ENCODE data around the gene HCAR2. TPM values are rescaled to one million over a fixed set of nuclear protein-coding genes. Genes with fewer than 3 reads are reported as not detected.
A peak's percentile ranks its signal among the peaks of the same experiment; 100 is the strongest.

The HCAR2 gene
- total and polyA plus RNA-seq, 3 donors from 2014 or later, result 0.74 to 2.7 (median 1.3) TPM

GRCh38 chr12:122747224-122748135 lies 44.3 kb upstream of the HCAR2 start:
- intact Hi-C loops (cut with DNase I; ENCODE audit: low total_unique reads), result no loop called here
- no peak overlapping the region for H3K27ac ChIP-seq
- no peak for TF ChIP-seq POLR2A (IDR thresholded peaks at IDR 0.05)
- TF ChIP-seq, protein P1, sequence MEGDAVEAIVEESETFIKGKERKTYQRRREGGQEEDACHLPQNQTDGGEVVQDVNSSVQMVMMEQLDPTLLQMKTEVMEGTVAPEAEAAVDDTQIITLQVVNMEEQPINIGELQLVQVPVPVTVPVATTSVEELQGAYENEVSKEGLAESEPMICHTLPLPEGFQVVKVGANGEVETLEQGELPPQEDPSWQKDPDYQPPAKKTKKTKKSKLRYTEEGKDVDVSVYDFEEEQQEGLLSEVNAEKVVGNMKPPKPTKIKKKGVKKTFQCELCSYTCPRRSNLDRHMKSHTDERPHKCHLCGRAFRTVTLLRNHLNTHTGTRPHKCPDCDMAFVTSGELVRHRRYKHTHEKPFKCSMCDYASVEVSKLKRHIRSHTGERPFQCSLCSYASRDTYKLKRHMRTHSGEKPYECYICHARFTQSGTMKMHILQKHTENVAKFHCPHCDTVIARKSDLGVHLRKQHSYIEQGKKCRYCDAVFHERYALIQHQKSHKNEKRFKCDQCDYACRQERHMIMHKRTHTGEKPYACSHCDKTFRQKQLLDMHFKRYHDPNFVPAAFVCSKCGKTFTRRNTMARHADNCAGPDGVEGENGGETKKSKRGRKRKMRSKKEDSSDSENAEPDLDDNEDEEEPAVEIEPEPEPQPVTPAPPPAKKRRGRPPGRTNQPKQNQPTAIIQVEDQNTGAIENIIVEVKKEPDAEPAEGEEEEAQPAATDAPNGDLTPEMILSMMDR (IDR thresholded peaks at IDR 0.05), result no peak
- DNase-seq, result no peak
- no peaks in the 10 kb centered on the region for H3K36me3 ChIP-seq (ENCODE audit: low read depth, missing control alignments)
- WGBS, 2 donors, result 85 to 87% methylated on average over 9 of the region's 9 CpGs
- H3K4me1 ChIP-seq, result no peaks in the 10 kb centered on the region
- no peaks in the 10 kb centered on the region for H3K27me3 ChIP-seq
- no peaks in the 10 kb centered on the region for H3K9me3 ChIP-seq
- H3K4me3 ChIP-seq, result no peak overlapping the region

- TF ChIP-seq POLR2A (IDR thresholded peaks at IDR 0.05), result no peak
- TF ChIP-seq, protein P1 (IDR thresholded peaks at IDR 0.05), result no peak
- no peaks in the 10 kb centered on the region for H3K36me3 ChIP-seq (ENCODE audit: low read depth, missing control alignments)
- no peak overlapping the region for H3K27ac ChIP-seq
- 88 to 89% methylated on average over 7 of the region's 7 CpGs for WGBS, 2 donors
- no peak overlapping the region for H3K4me3 ChIP-seq
- intact Hi-C loops (cut with DNase I; ENCODE audit: low total_unique reads), result no loop called here
- H3K27me3 ChIP-seq, result no peaks in the 10 kb centered on the region
- H3K4me1 ChIP-seq, result no peaks in the 10 kb centered on the region
- DNase-seq, result no peak
- no peaks in the 10 kb centered on the region for H3K9me3 ChIP-seq
These were observed 40.9 kb upstream of the HCAR2 start for GRCh38 chr12:122743895-122744525.

DNA sequence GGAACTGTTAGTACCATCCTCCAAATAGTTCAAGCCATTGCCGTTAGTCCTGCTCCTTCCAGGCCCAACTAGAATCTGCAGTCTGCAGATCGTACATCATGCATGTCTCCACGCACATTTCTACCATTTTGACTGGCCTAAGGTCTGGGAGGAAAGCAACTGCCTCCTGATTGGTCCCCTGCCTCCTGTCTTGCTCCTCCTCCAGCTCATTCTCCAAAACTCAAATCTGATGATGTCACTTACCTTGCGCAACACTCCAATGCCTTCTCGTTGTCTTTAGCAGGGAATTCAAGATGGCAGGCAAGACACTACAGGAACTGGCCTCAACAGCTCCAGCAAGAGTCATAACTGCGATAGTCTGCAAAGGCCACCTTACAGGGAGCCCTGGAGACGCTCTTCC lies 37.2 kb upstream of the HCAR2 start:
- H3K4me1 ChIP-seq, result no peaks in the 10 kb centered on the region
- peak overlapping the region in 1 of 2 donors; percentile 17 for H3K4me3 ChIP-seq
- 61 to 78% methylated on average over 7 of the region's 7 CpGs for WGBS, 2 donors
- intact Hi-C loops (cut with DNase I; ENCODE audit: low total_unique reads), result no loop called here
- H3K9me3 ChIP-seq, result no peaks in the 10 kb centered on the region
- DNase-seq, result peak; percentile 43
- H3K36me3 ChIP-seq (ENCODE audit: low read depth, missing control alignments), result no peaks in the 10 kb centered on the region
- no peaks in the 10 kb centered on the region for H3K27me3 ChIP-seq
- TF ChIP-seq POLR2A (IDR thresholded peaks at IDR 0.05), result no peak
- TF ChIP-seq, protein P1 (IDR thresholded peaks at IDR 0.05), result no peak
- no peak overlapping the region for H3K27ac ChIP-seq

DNA sequence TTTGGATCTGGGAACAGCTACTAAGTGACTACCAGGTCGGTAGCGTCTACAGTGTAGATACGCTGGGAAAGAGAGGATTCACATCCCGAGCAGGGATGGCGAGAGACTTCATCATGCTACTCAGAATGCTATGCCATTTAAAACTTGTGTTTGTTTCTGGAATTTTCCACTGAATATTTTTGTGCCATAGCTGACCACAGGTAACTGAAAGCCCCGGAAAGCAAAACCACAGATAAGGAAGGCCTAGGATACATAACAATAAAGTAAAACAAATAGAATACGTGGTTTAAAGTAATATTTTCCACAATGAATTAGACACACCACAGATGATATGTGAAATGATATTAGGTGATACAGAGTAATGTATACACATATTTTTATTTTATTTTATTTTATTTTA lies 35.4 kb upstream of the HCAR2 start:
- DNase-seq, result no peak
- intact Hi-C loops (cut with DNase I; ENCODE audit: low total_unique reads), result no loop called here
- 92 to 95% methylated on average over 7 of the region's 7 CpGs for WGBS, 2 donors

More for the DNA sequence above, 35.4 kb upstream of the HCAR2 start:
- no peaks in the 10 kb centered on the region for H3K9me3 ChIP-seq
- H3K4me1 ChIP-seq, result no peaks in the 10 kb centered on the region
- no peaks in the 10 kb centered on the region for H3K36me3 ChIP-seq (ENCODE audit: low read depth, missing control alignments)
- TF ChIP-seq POLR2A (IDR thresholded peaks at IDR 0.05), result no peak
- TF ChIP-seq, protein P1 (IDR thresholded peaks at IDR 0.05), result no peak
- no peaks in the 10 kb centered on the region for H3K27me3 ChIP-seq
- no peak overlapping the region for H3K27ac ChIP-seq
- no peak overlapping the region for H3K4me3 ChIP-seq

Measured in testis (tissue), 3 donors.